ENCODE measurements around the gene MTARC1.

GRCh38 chr1:220800262-220800661, 13.5 kb downstream of the MTARC1 start:
- TF ChIP-seq USF2 (IDR thresholded peaks at IDR 0.05; ENCODE audit: borderline replicate concordance, low read depth, low read length), result no peak
- TF ChIP-seq MEF2B (IDR thresholded peaks at IDR 0.05; ENCODE audit: partially characterized antibody, poor library complexity, severe bottlenecking), result no peak
- TF ChIP-seq MEF2A (IDR thresholded peaks at IDR 0.05; ENCODE audit: insufficient read depth, low read depth, low read length), result no peak
- TF ChIP-seq POLR2A (IDR thresholded peaks at IDR 0.05; ENCODE audit: low read depth, low read length), result no peak
- no peak for TF ChIP-seq SREBF2 (IDR thresholded peaks at IDR 0.05; ENCODE audit: low read length)
- no peak for TF ChIP-seq EP300 (IDR thresholded peaks at IDR 0.05; ENCODE audit: borderline replicate concordance in 1 of 2, control insufficient read depth in 1 of 2, low read depth in 2 of 2, low read length in 2 of 2)
- no peak for TF ChIP-seq ATF7 (IDR thresholded peaks at IDR 0.05; ENCODE audit: low read depth)
- TF ChIP-seq EZH2 (IDR thresholded peaks at IDR 0.05; ENCODE audit: borderline replicate concordance, control insufficient read depth, low read depth, low read length), result no peak
- no peak for TF ChIP-seq CHD2 (IDR thresholded peaks at IDR 0.05; ENCODE audit: borderline replicate concordance, low read depth, low read length)
- no peak for TF ChIP-seq IRF3 (IDR thresholded peaks at IDR 0.05)
- TF ChIP-seq ZNF274 (IDR thresholded peaks at IDR 0.05; ENCODE audit: insufficient read depth, insufficient read length), result no peak
- no peak for TF ChIP-seq CTCF (IDR thresholded peaks at IDR 0.05 in 2 of 3, conservative IDR thresholded peaks at IDR 0.05 in 1 of 3; ENCODE audit: control insufficient read depth in 2 of 3, extremely low read depth in 1 of 3, insufficient read depth in 1 of 3, low read depth in 3 of 3, low read length in 3 of 3)

All from GM12878 (cell line).